GM18517 (cell line): ENCODE measurements around the gene CD58.
A peak's percentile ranks its signal among the peaks of the same experiment; 100 is the strongest.

Experiments used
- ATAC-seq: cut with Tn5 transposase; IDR thresholded peaks from one replicate; pipeline ENCODE4 v1.9.1; 2021; ENCODE audit warnings: mild to moderate bottlenecking, moderate library complexity; ENCODE audit not compliant: unreplicated experiment

Gene CD58

DNA sequence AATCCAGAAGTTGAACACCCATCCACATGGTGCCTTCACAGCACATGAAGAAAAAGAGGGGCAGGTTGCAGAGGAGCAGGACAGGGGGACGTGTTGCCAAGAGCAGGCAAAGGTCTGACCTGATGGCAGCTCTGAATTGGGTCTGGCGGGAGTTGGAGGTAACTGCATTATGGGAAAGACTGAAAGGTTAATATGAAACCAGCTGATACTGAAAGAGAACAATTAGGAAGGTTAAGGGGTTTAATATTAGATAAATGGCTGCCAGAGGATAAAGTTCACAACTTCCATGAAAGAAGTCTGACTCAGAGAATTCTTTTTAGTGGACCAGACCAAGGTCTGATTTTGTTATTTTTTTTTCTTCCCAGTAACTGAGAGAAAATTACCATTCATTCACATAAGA, 76.1 kb downstream of the CD58 start:
- no peak for ATAC-seq

DNA sequence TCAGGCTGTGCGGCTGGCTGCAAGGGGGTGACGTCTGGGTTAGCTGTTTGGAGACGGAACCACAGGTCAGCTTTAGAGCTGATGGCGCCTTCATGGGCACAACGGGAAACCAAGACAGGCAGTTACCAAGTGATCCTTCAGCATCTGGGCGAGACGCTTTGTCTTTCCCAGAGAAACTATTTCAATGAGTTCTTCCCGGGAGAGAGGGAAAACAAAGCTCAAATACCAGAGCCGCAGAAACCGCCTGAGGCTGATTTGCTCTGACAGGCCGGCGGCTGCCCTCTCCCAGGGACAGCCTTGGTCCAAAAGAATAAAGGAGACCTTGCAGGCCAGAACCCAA, 76.5 kb downstream of the CD58 start:
- no peak for ATAC-seq

DNA sequence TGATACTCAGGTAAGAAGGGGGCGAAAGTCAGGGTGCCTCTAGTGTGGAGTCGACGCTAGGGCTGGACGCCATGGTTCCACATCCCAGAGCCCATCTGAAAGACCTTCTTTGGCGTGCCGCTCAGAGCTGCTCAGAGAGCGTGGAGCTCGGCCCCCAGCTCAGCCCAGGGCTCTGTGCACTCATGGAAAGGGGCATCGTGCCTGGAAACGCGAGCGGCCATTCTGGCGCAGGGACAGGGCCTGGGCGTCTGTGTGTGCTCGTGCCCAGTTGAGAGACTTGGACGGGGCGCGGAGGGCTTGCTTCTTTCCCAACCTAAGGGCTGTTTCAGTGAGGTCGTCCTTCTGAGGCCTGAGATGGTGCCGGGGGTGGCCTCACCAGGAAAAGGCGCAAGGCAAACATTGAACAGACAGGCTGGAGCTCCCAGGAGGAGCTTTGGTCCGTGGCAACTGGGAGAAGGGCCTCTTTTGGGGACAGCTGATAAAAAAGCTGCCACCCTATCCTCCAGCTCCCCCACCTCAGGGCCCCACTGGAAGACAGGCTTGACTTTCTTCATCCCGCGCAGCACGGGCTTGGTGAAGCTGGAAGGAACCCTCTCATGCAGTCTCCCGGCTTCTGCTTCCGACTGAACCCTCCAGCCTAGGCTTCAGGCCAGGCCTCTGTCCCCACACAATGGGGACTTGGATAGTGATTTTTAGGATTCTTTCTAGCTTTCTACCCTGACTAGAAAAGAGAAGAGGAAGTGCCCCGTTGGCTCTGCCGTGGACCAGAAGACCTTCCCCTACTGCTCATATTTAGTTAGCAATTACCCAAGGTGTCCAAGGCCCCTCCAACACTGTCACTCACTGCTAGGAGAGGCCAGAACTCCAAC, 77.1 kb downstream of the CD58 start:
- ATAC-seq, result no peak

DNA sequence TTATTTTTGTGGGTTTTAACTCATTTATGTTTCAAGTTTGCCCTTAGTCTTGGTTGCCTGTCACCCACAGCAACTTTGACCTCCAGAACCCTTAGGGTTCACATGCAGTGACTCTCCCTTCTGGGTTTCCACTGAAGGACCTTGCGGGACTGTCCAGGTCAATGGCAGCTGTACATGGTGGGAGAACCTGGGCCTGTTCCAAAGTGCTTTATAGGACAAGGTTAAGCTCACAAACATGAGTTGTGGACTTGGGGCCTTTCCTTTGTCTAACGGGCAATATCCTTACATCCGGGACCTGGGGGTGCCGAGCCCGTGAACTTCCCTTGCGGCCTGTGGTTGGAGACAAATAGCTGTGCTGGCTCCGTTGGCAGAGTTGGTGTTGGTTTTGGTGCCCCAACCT, 77.8 kb downstream of the CD58 start:
- no peak for ATAC-seq

DNA sequence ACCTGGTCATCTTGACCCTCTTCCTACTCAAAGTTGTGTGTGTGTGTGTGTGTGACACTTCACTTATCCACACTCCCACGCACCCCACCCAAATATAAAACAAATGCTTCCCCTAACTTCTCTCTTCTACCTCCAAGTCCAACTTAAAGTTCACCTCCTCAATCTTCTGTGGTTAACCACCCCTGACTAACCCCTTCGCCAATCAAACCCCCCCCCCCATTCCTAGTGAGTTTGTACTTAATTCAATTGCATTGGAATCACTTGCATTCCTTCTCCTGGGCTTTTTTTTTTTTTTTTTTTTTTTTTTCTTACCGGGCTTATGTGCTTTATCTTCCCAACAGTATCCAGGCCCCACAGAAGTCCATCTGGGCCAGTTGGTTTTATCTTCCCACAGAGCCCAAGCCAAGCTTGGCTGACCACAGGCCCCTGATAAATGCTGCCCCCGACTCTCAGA, 78.4 kb downstream of the CD58 start:
- no peak for ATAC-seq

DNA sequence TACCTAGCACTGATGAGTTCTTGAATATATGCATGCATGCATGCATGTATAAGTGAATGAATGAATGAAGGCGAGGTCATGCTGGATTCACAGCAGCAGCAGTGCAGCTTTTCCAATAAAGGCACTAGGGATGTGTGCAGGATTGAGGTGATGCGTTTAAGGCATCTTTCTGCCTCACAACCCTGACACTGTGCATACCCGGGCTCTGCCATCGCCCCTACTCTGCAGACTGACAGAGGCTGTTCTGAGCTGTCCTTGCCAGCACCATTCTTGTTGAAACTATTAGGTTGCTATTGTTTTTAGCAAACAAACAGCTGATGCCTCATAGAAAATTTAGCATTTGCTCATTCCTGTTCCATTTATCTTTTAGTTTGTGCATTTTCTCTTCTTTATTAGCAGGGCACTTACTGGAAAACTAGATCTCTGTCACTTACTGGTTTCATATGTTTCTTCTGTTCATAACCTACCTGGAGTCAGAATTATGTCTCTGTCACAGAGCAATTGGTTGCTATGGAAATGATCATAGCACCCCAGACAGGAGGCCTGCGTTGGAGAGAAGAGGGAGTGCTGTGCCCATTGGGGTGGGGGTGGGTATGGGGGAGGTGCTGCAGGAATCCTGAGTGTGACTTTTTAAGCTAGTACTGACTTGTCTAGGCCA, 79.0 kb downstream of the CD58 start:
- no peak for ATAC-seq

DNA sequence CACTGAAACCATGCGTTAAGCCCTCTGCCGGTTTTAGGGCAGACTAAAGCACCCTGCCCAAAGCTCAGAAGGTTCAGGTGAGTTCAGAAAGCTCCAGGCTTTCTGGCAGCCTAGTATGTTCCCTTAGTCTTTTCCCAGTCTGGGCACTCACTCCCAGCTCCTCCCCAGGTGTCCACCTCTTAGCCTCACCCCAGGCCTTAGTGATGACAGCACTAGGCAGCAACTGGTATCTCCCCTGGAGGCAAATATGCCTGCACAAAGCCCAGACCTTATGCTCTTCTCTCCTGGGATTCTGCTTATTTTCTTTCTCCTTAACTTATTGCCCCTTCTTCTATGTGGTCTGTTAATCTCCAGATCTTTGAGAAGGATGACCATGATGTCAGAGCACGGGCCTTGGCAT, 80.2 kb downstream of the CD58 start:
- no peak for ATAC-seq

DNA sequence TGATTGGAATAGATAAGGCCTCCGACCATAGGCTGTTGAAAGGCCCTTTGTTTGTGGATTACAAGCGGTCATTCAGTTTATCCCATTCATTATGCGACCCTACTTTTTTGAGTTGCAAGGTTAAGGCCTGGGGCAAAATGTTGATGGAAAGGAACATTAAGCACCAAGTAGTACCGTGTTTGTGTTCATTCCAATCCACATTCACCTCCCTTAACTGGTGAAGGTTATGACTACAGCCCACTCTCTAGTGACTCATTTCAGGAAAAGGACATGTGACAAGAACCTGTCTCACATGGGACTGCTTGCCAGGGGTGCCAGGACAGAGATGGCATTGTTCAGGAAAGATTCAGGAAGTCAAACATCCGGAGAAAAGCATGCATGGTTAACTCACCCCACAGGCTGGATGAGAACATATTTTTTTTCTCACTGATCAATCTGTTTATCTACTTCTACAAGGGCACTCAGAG, 81.6 kb downstream of the CD58 start:
- ATAC-seq, result no peak

DNA sequence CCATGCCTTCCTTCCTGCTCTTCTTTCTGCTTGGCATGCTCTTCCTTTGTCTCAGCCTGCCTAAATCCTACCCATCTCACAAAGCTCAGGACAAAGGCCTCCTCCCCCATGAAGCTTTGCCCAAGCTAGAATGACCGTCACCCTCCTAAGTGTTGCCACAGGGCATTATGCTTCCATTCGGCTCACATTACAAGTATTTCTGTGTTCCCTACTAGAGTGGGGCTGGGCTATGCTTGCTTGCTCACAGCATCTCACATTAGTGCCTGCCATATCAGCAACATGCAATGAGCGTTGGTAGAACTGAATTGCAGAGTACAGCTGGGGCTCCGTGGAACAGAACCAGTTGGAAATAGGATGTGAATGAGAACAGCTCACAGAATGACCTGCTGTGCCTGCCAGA, 82.8 kb downstream of the CD58 start:
- no peak for ATAC-seq

DNA sequence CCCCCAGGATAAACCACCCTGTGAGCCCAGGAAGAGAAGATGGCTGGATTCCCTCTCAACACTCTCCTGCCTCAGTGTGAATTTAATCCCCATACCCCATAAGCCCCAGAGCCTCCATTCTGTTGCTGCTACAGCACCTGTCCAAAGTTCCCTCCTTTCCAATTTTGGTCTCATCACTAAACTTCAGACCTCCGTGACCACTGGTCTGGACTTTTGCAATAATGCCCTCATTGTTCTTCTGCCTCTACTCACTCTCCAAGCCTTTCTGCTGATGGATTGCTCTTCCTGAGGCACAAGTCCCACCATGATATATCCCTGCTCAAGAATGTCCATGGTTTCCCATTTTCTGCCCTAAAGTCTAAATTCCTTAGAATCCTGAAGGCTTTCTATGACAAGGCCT, 83.2 kb downstream of the CD58 start:
- ATAC-seq, result no peak

DNA sequence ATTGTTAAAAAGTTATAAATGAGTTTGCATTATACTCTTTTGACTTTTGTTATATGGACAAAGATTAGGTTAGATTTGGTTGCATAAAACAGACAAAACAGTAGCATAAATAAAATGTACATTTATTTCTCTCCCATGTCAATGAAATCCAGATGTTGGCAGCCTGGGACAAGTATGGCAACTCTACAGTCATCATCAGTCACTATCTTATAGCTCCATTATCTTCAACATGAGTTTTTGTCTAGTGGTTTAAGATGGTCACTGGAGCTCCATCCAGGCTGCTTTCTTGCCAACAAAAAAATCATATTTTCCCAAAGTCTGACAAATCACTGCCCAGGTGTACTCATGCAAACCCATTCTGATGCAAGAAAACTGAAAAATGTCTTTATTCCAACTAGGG, 83.8 kb downstream of the CD58 start:
- no peak for ATAC-seq

DNA sequence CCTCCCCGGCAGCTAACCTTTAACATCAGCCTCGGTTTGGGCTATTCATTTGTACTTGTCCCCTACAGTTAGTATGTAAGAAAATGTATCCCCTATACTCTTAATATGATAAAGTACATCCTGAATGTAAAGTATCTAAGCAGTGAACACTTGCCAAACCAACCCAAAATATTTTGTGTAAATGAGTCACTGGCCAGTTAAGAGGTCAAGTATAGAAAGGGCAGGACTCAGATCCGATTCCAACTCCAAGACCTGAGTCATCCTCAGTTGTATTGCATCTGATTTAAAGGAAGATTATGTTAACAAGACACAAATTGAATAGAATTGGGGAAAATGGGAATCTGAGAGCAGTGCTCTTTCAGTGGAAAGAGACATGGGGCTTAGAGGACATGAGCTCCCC, 84.4 kb downstream of the CD58 start:
- no peak for ATAC-seq

DNA sequence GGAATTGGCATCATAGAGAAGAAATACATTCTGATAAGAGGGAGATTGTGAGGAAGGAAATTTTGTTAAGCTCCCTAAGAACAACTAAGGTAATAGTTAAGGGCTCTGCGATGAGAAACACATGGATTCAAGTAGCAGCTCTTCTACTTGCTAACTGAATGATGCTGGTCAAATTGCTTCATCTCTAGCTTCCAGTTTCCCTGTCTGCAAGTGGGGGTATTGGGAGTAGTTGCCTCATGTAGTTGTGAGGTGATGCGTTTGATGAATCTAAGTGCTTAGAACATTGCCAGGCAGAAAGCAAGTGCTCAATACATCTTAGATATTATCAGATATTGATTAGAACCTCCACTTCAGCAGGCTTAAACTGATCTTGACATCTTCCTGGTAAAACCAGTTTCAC, 84.8 kb downstream of the CD58 start:
- no peak for ATAC-seq

DNA sequence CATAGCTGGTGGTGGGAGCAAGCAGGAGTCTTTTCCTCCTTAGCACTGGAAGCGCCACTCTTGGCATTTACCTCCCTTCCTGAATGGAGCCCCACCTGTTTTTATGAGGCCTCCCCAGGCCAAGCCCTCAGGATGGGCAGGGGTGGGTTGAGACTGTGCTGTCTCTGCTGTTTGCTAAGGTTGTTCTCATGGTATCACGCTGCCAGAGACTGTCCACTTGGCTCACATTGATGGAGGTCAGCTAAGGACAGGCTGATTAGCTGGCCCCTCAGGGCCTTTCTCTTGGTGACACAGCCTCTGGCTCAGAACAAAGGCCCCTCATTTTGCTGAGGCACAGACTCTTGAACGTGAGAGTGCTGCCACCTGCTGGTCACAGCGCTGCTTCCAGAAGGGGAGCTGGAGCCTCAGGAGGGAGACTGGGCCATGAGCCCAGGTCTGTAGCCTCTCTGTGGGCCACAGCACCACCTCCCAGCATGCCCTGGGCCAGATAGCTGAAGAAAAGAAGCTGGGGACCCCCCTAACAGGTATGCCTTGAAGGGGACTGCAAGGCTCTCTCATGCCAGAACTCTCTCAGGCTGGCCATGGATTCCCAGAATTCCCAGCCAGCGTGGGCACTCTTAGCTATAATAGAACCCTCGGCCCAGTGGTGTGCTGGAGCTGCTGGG, 85.6 kb downstream of the CD58 start:
- peak; percentile 81 for ATAC-seq

DNA sequence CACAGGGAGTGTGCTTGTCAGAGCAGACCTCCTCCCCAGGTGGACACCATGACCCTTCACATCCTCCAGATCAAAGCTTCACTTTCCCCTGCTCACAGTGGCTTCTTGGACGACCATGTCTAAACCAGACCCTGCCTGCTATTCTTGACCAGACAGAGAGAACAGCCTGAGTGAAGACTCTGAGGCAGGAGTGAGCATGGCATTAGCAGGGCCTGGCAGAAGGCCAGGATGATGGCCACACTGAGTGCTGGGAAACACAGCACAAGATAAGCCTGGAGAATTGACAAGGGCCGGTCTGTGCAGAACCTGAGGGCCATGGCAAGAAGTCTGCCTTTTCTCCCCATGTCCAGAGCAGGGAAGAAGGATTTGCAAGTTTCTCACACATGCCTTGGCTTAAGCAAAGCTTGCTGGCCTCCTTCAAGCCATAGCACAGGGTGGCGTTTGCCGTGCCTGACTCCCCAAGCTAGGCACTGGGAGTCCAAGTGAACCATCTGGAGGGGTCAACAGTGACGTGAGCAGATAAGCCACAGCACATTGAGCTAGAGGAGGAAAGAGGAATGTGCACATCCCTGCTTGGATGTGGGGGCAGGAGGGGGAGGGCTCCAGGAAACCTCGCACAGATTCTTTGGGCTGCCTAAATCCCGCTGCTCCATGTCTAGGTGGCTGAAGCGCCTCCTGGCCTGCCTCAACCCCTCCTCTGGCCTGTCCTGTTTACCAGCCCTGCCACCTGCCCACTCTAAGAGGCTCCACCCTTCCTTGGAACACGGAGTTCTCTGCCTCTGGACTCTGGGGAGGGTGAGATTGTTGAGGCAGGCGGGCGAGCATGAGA, 87.1 kb downstream of the CD58 start:
- no peak for ATAC-seq

DNA sequence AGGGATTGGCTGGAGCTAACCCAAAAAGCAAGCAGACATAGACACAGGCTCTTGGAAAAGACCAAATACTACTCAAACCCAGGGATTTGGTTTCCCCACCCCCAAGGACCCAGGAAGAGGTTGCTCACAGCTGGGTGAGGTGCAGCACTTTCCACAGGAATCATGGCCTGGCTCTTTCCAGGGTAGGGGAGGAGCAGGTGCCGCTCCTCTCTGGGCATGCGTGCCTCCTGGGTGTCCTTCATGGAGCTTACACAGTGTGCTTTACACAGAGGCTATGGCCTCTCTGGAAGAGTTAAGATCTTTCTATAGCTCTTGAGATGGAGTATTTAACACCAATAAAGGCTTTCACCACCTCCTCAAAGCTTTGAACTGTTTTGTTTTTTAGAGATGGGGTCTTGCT, 88.3 kb downstream of the CD58 start:
- ATAC-seq, result no peak

DNA sequence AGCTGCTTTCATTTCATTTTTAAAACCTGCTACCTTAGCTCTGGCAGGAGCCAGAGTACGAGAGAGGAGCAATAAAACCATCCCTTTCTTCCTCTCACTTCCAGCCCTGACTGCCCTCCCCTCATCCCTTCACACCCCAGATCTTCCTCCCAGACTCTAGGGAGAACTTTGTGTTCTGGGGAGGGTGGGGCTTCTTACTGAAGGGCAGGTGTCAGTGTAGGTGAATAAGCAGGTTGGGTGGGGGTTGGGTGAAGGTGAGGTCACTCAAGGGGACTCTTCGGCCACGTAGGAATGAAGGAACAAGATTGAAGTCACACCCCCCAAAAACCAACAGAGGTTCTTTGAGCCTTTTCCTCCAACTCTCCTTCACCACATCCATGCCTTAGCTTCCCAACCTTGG, 88.9 kb downstream of the CD58 start:
- no peak for ATAC-seq

DNA sequence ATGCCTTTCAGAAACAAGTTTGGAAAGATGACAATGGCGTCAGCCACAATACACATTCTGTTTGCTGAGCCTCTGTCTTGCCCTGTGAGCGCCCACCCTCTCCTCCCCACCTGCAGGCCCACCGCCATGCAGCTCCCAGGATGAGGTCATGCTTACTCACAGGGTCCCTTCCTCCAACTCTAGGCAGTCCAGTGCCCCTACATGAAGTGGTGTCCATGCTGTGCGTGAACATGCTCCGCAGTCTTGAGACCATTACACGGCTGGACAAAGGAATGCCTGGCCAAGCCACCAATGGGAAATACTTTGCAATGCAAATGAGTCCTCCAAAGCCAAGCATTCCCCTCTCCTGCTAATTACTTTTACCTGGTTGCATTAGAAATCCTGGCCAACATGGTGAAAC, 92.2 kb downstream of the CD58 start:
- ATAC-seq, result no peak

DNA sequence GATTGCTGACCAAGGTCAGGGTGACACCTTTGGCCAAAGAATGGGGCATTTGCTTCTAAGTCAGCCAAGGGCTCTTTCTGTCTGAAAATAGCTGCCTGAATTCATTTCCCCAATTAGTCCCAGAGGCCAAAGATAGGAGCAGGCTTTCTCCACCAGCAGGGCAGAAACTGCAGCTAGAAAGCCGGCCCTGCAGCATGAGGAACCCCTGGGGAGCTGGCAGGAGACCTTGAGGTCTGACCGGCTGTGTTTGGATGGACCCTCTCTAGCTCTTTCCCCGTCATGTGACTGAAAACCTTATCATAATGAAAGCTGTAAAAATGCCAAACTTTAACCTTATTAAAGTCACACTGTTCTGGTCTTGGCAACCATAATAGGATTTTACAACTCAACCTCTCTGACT, 93.4 kb downstream of the CD58 start:
- ATAC-seq, result no peak

DNA sequence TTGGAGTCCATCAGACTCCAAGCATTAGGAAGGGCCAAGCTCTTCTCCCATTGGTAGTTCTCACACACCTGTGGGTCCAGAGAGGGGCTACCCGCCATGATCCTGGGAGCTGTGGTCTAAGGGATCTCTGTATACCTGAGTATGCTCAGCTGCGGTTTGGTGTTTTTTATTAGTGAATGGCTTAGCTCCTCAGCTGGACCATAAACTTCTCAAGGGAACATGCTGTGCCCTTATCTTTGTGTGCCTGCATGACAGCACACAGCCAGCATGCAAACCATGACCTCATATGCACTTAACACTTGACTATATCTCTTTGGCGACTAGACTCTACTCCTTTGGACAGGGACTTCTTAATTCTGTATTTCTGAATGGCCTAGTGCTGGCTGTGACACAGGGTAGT, 94.5 kb downstream of the CD58 start:
- ATAC-seq, result no peak

DNA sequence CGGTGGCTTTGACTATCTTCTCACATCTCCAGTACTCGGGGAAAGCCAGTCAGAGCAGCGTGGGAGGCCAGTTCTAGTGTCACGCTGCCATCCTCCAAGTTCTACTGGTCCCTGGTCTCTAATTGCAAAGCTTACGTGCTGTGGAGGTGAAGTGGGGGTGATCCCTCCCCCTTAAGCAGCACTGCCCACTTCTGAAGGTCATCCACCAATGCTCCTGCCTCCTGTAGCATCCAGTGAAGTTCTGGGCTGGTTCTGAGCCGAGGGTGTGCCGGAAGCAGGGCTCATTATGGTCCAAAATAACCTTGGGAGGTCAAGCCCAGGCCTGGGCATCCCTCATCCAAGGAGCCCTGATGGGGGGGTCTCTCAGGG, 95.0 kb downstream of the CD58 start:
- ATAC-seq, result no peak
